ENCODE measurements around the gene LRRC55. TPM values are rescaled to one million over a fixed set of nuclear protein-coding genes. Genes with fewer than 3 reads are reported as not detected.

The LRRC55 gene
- total RNA-seq, 1 experiment from 2014 or later, result not detected

- Mint-ChIP-seq H3K36me3 (ENCODE audit: insufficient read depth, unreplicated experiment) (no peaks in the 10 kb centered on the region), H3K4me3 (ENCODE audit: unreplicated experiment) (no peak overlapping the region), H3K27me3 (ENCODE audit: insufficient read depth, unreplicated experiment) (no peaks in the 10 kb centered on the region), H3K27ac (ENCODE audit: low read depth, unreplicated experiment) (no peak overlapping the region), H3K9me3 (ENCODE audit: unreplicated experiment) (no peaks in the 10 kb centered on the region), H3K4me1 (ENCODE audit: insufficient read depth, unreplicated experiment) (no peaks in the 10 kb centered on the region)
- CTCF ChIA-PET, result no interaction called here
- BruUV-seq (replicated peaks), result no TSS peak
- POLR2A ChIA-PET, result no interaction called here
- intact Hi-C loops (cut with micrococcal nuclease), result no loop called here
- TF ChIP-seq, protein P1, sequence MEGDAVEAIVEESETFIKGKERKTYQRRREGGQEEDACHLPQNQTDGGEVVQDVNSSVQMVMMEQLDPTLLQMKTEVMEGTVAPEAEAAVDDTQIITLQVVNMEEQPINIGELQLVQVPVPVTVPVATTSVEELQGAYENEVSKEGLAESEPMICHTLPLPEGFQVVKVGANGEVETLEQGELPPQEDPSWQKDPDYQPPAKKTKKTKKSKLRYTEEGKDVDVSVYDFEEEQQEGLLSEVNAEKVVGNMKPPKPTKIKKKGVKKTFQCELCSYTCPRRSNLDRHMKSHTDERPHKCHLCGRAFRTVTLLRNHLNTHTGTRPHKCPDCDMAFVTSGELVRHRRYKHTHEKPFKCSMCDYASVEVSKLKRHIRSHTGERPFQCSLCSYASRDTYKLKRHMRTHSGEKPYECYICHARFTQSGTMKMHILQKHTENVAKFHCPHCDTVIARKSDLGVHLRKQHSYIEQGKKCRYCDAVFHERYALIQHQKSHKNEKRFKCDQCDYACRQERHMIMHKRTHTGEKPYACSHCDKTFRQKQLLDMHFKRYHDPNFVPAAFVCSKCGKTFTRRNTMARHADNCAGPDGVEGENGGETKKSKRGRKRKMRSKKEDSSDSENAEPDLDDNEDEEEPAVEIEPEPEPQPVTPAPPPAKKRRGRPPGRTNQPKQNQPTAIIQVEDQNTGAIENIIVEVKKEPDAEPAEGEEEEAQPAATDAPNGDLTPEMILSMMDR (IDR thresholded peaks at IDR 0.05; ENCODE audit: unreplicated experiment), result no peak
- no peak for DNase-seq (ENCODE audit: unreplicated experiment)
Measured at GRCh38 chr11:57190548-57190947, 8.8 kb downstream of the LRRC55 start.

GRCh38 chr11:57191311-57192219 lies 9.8 kb downstream of the LRRC55 start:
- DNase-seq (ENCODE audit: unreplicated experiment), result no peak
- TF ChIP-seq, protein P1 (IDR thresholded peaks at IDR 0.05; ENCODE audit: unreplicated experiment), result no peak
- BruUV-seq (replicated peaks), result no TSS peak
- CTCF ChIA-PET, result no interaction called here
- no peak overlapping the region for H3K27ac Mint-ChIP-seq (ENCODE audit: low read depth, unreplicated experiment)
- no peak overlapping the region for H3K4me3 Mint-ChIP-seq (ENCODE audit: unreplicated experiment)
- H3K4me1 Mint-ChIP-seq (ENCODE audit: insufficient read depth, unreplicated experiment), result no peaks in the 10 kb centered on the region
- no peaks in the 10 kb centered on the region for H3K9me3 Mint-ChIP-seq (ENCODE audit: unreplicated experiment)
- intact Hi-C loops (cut with micrococcal nuclease), result no loop called here
- no peaks in the 10 kb centered on the region for H3K27me3 Mint-ChIP-seq (ENCODE audit: insufficient read depth, unreplicated experiment)
- POLR2A ChIA-PET, result no interaction called here
- H3K36me3 Mint-ChIP-seq (ENCODE audit: insufficient read depth, unreplicated experiment), result no peaks in the 10 kb centered on the region

GRCh38 chr11:57192316-57192715 lies 10.6 kb downstream of the LRRC55 start:
- H3K36me3 Mint-ChIP-seq (ENCODE audit: insufficient read depth, unreplicated experiment), result no peaks in the 10 kb centered on the region
- DNase-seq (ENCODE audit: unreplicated experiment), result no peak
- no peaks in the 10 kb centered on the region for H3K4me1 Mint-ChIP-seq (ENCODE audit: insufficient read depth, unreplicated experiment)
- POLR2A ChIA-PET, result interaction anchor here (0.9 kb wide), 1 partner anchor 10 kb away, joined by 3 read pairs; no protein-coding TSS in a partner anchor
- H3K27ac Mint-ChIP-seq (ENCODE audit: low read depth, unreplicated experiment), result no peak overlapping the region
- CTCF ChIA-PET, result interaction anchor here (0.6 kb wide), 1 partner anchor 1732 kb away, joined by 3 read pairs; no protein-coding TSS in a partner anchor
- TF ChIP-seq, protein P1 (IDR thresholded peaks at IDR 0.05; ENCODE audit: unreplicated experiment), result no peak
- no TSS peak for BruUV-seq (replicated peaks)
- no peaks in the 10 kb centered on the region for H3K27me3 Mint-ChIP-seq (ENCODE audit: insufficient read depth, unreplicated experiment)
- intact Hi-C loops (cut with micrococcal nuclease), result no loop called here
- no peaks in the 10 kb centered on the region for H3K9me3 Mint-ChIP-seq (ENCODE audit: unreplicated experiment)
- H3K4me3 Mint-ChIP-seq (ENCODE audit: unreplicated experiment), result no peak overlapping the region

GRCh38 chr11:57196596-57196995 lies 14.8 kb downstream of the LRRC55 start:
- Mint-ChIP-seq H3K27me3 (ENCODE audit: insufficient read depth, unreplicated experiment) (peaks cover 9% of the 10 kb centered on the region), H3K4me1 (ENCODE audit: insufficient read depth, unreplicated experiment) (no peaks in the 10 kb centered on the region), H3K4me3 (ENCODE audit: unreplicated experiment) (no peak overlapping the region), H3K27ac (ENCODE audit: low read depth, unreplicated experiment) (no peak overlapping the region), H3K9me3 (ENCODE audit: unreplicated experiment) (no peaks in the 10 kb centered on the region), H3K36me3 (ENCODE audit: insufficient read depth, unreplicated experiment) (no peaks in the 10 kb centered on the region)
- no peak for DNase-seq (ENCODE audit: unreplicated experiment)
- no TSS peak for BruUV-seq (replicated peaks)
- intact Hi-C loops (cut with micrococcal nuclease), result no loop called here
- TF ChIP-seq, protein P1 (IDR thresholded peaks at IDR 0.05; ENCODE audit: unreplicated experiment), result no peak
- POLR2A ChIA-PET, result no interaction called here
- CTCF ChIA-PET, result no interaction called here
